Colonic mucosa (tissue), 4 donors: ENCODE data around the gene TCERG1L. TPM values are rescaled to one million over a fixed set of nuclear protein-coding genes. Genes with fewer than 3 reads are reported as not detected.

Source experiments
- DNase-seq: peaks from one replicate; pipeline ENCODE4 v3.0.0-alpha.2; 2020
- H3K27ac ChIP-seq: fragments of 200-600 bp; one replicate; pipeline ENCODE4 v1.8.0; 2021
- H3K27me3 ChIP-seq: fragments of 200-600 bp; one replicate; pipeline ENCODE4 v1.8.0; 2021
- H3K36me3 ChIP-seq: fragments of 200-600 bp; one replicate; pipeline ENCODE4 v1.8.0; 2021
- H3K4me1 ChIP-seq: fragments of 200-600 bp; one replicate; pipeline ENCODE4 v1.8.0; 2021; ENCODE audit warnings: mild to moderate bottlenecking
- H3K4me3 ChIP-seq: fragments of 200-600 bp; one replicate; pipeline ENCODE4 v1.8.0; 2021
- H3K9ac ChIP-seq, 2 donors: one replicate each; pipeline ENCODE4 v1.7.0; 2013; ENCODE audit warnings: control low read depth in 2 of 2, low read depth in 2 of 2, low read length in 2 of 2
- H3K9me3 ChIP-seq: fragments of 200-600 bp; one replicate; pipeline ENCODE4 v1.8.0; 2021
- CTCF ChIP-seq: fragments of 200-600 bp; IDR thresholded peaks from one replicate; pipeline ENCODE4 v1.8.0; 2022; ENCODE audit warnings: antibody characterized with exemption, mild to moderate bottlenecking
- intact Hi-C: fragments of 100-400 bp; cut with DNase I; formaldehyde crosslinking; loops from one replicate; pipeline ENCODE4 v1.14.1; 2022
- total RNA-seq, 2 donors: library from RNA; stranded (reverse); fragmentation: NEBNext Ultra II Directional in 1 of 2; extraction: Animal tissue kit (Norgen Biotek cat#: 25700) in 1 of 2; gene quantifications; one replicate each; pipeline ENCODE4 v1.2.1, GENCODE V29; 2021
- donor health status: healthy.
- donor health status: DM: no; HTN: no; CAD: no.
- donor health status: DM: no; HTN: no; CAD: no.

Gene TCERG1L
- total RNA-seq, 2 donors from 2014 or later = not detected

GRCh38 chr10:131205556-131205955, 106.0 kb downstream of the TCERG1L start:
- no peaks in the 10 kb centered on the region for H3K27me3 ChIP-seq
- no peaks in the 10 kb centered on the region for H3K36me3 ChIP-seq
- H3K4me1 ChIP-seq = no peaks in the 10 kb centered on the region
- no peak for TF ChIP-seq CTCF
- H3K9me3 ChIP-seq = no peaks in the 10 kb centered on the region
- intact Hi-C loops = no loop called here
- no peak overlapping the region for H3K27ac ChIP-seq
- no peak overlapping the region for H3K9ac ChIP-seq
- H3K4me3 ChIP-seq = no peak overlapping the region
- no peak for DNase-seq

- no peaks in the 10 kb centered on the region for H3K9me3 ChIP-seq
- intact Hi-C loops = no loop called here
- no peak for TF ChIP-seq CTCF
Observed at GRCh38 chr10:131204406-131205152, 106.9 kb downstream of the TCERG1L start.

GRCh38 chr10:131203456-131204357, 107.8 kb downstream of the TCERG1L start:
- intact Hi-C loops = no loop called here

More at GRCh38 chr10:131204406-131205152, 106.9 kb downstream of the TCERG1L start:
- Histone ChIP-seq H3K9ac (no peak overlapping the region), H3K27ac (no peak overlapping the region), H3K4me1 (no peaks in the 10 kb centered on the region), H3K27me3 (no peaks in the 10 kb centered on the region), H3K4me3 (no peak overlapping the region), H3K36me3 (no peaks in the 10 kb centered on the region)
- DNase-seq = no peak

DNA sequence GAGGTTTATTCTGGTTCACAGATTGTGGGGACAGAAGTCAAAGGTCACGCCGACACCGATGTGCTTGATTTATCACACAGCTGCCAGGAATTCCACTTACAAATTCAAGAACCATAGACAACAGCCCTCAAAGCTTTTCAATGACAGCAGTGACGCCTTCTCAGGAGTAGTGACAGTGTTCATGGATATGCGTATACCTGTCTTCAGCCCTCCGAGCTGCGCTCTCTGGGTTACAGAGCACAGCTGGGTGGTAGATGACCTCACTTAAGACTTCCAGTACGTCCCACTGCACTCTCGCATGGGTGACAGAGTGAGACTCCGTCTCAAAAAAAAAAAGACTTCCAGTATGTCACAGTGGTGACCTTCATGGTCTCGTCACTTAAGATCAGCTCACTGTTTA, 108.5 kb downstream of the TCERG1L start:
- intact Hi-C loops = no loop called here
- no peak for DNase-seq
- TF ChIP-seq CTCF = no peak

More at GRCh38 chr10:131203456-131204357, 107.8 kb downstream of the TCERG1L start:
- no peak overlapping the region for H3K9ac ChIP-seq
- H3K36me3 ChIP-seq = no peaks in the 10 kb centered on the region
- H3K9me3 ChIP-seq = no peaks in the 10 kb centered on the region
- no peak for TF ChIP-seq CTCF
- no peak for DNase-seq
- no peaks in the 10 kb centered on the region for H3K27me3 ChIP-seq
- no peak overlapping the region for H3K27ac ChIP-seq
- no peaks in the 10 kb centered on the region for H3K4me1 ChIP-seq
- H3K4me3 ChIP-seq = no peak overlapping the region

GRCh38 chr10:131201741-131202515, 109.6 kb downstream of the TCERG1L start:
- DNase-seq = no peak
- Histone ChIP-seq H3K27me3 (no peaks in the 10 kb centered on the region), H3K9ac (no peak overlapping the region), H3K4me1 (no peaks in the 10 kb centered on the region), H3K36me3 (no peaks in the 10 kb centered on the region), H3K9me3 (no peaks in the 10 kb centered on the region), H3K27ac (no peak overlapping the region), H3K4me3 (no peak overlapping the region)
- no peak for TF ChIP-seq CTCF
- intact Hi-C loops = no loop called here

More for the DNA sequence above, 108.5 kb downstream of the TCERG1L start:
- Histone ChIP-seq H3K4me1 (no peaks in the 10 kb centered on the region), H3K4me3 (no peak overlapping the region), H3K9me3 (no peaks in the 10 kb centered on the region), H3K27ac (no peak overlapping the region), H3K9ac (no peak overlapping the region), H3K36me3 (no peaks in the 10 kb centered on the region), H3K27me3 (no peaks in the 10 kb centered on the region)
